ENCODE measurements around the gene COG7.

DNA sequence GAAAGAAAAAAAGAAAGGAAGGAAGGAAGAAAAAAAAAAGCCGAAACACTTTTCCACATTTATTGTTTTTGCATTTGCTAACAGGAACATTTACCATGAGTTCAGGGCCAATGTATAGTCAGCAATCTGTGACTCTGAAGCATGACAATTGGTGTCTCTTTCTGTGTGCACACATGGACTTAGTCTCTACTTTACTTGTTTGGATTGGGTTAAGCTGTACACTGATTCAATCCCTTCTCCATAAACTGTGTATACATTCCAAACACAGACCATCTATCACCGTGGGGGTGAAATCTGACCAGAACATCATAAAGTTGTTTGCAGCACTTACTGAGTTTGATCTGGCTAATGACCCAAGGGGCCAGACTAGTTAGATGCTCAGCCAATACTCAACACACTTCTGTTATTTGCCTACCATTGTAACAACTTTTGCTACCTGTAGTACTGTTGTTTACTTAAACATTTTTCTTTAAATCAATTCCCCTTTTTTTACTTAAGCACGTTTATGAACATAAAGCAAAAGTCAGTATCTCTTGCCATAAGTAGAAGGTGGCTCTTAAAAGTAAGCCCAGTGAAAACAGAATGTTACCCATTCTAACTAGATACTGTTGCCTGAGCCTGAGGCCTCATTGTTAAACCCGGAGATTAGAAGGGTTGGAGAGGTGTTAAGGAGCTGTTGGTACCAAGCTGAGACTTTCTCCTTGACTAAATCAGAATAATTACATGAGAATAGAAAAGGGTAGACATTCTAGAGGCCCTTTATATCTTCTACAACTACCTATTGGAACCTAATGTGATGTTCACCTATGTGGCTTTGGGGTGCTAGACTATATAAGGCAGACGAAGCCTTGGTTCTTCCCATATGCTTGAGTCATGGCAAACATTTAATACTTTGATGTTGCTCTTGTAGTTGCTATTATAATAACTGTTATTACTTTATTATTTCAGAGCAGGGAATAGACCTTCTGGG lies 109.1 kb downstream of the COG7 start:
- TF ChIP-seq, protein P1, sequence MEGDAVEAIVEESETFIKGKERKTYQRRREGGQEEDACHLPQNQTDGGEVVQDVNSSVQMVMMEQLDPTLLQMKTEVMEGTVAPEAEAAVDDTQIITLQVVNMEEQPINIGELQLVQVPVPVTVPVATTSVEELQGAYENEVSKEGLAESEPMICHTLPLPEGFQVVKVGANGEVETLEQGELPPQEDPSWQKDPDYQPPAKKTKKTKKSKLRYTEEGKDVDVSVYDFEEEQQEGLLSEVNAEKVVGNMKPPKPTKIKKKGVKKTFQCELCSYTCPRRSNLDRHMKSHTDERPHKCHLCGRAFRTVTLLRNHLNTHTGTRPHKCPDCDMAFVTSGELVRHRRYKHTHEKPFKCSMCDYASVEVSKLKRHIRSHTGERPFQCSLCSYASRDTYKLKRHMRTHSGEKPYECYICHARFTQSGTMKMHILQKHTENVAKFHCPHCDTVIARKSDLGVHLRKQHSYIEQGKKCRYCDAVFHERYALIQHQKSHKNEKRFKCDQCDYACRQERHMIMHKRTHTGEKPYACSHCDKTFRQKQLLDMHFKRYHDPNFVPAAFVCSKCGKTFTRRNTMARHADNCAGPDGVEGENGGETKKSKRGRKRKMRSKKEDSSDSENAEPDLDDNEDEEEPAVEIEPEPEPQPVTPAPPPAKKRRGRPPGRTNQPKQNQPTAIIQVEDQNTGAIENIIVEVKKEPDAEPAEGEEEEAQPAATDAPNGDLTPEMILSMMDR (IDR thresholded peaks at IDR 0.05), result no peak
- TF ChIP-seq POLR2A (IDR thresholded peaks at IDR 0.05), result no peak

All from Peyer's patch (tissue), 4 donors.